NCI-H1417 (cell line): ENCODE results near the gene MGAT5B.

ENCODE experiments used
- DNase-seq, 3 experiments: peaks; one replicate each; lab custom pipeline; 2025; lab: John Stamatoyannopoulos, UW

Gene MGAT5B

DNA sequence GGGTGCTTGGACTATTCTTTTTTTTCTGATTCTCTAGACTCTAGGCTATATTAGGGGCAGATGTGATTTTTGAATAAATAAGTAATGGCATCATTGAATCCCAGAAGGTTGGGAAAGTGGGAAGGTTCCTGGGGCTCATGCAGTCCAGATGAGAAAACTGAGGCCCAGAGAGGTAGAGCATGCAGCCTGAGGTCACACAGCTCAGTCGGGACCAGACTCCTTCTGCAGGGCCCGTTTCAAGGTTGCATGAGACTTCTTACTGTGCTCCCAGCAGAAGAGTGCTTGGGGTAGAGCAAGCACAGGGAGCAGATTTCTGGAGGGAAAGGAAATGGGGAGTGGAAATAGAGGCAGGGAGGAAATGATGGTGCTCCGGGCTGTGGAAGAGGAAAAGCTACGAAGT lies 59.8 kb downstream of the MGAT5B start:
- no peak for DNase-seq

DNA sequence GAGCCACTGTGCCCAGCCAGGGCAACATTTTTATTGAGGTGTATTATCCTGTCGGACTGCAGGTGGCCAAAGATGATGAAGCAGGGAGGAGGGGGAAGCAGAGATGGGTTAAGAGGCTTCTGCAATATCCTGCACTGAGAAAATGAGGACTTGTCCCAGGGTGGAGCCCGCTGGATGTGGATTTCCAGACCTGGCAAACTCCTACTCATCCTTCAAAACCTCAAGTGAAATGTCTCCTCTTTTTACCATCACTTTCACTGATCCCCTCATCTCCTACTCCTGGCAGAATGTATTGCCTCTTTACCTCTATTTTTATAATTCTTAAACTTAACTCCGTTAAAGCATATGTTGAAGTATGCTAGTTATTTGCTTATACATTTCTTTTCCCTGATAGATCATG lies 60.9 kb downstream of the MGAT5B start:
- no peak for DNase-seq

DNA sequence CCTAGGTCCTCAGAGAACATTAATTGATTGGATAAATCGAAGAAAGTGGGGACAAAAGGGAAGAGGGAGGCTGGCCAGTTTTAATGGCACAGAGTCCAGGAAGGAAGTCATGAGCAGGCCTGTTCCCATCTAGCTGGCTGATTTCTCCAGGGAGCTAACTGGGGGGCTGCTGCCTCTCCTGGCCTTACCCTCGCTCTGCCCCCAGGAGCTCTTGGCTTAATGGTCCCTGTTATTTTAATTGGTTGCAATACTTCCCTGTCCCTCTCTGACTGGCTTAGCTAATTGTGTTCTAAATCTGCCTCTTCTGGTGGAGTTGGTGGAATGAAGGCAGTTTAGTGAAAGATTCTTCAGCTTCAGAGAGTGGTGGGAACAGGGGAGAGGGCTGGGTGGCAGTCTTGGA lies 61.4 kb downstream of the MGAT5B start:
- DNase-seq = no peak

DNA sequence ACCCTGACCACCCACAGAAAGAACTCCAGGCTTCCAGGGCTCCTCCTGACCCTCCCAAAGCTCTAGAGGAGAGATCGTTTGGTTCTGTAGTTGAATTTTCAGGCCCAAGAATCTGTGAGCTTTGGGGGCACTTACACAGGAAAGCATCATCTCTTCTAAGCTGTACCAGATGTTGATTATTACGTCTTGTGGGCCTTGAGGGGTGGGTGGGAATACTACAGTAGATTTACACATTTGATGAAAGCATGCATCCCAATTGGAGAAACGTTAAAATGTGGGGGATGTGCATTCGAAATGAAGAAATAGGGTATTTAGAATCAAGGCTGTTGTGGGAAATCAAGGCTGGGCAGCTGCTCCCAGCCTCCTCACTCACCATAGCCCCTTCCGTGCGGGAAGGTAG lies 61.9 kb downstream of the MGAT5B start:
- no peak for DNase-seq

DNA sequence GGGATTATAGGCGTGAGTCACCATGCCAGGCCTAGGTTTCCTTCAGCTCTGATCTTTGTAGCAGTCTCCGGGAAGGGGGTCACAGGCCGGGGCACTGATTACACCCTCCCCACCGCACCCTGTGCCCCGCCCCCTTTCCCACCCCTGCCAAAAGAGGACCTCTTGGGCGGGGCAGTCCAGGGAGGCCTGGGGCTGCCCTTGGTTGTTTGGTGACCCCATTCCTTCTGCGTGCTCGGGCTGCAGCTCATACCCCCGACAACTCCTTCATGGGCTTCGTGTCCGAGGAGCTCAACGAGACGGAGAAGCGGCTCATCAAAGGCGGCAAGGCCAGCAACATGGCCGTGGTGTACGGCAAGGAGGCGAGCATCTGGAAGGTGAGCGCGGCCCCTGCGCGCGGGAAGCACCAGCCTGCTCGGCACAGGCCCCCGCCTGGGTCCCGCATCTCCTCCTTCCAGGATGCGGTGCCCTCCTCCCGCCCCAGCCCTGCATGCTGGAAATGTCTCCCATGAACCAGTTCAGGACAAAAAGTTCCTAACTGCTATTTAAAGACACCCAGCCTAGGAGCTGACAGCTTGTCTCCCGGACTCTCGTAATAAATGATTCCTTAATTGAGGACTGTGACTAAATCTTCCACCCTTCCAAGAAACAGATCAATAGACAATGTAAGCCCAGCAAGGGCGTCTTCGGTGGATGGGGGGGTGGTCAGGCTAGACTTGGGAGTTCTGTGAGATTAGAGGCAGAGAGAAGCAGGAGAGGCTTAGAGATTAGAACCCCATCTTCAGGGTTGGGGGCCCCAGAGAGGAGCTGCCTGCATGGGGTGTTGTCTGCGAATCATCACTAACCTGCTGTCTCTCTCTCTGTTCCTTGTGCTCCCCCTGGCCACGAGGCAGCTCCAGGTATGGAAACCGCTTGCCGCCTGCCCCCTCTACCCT lies 64.5 kb downstream of the MGAT5B start:
- DNase-seq = no peak

DNA sequence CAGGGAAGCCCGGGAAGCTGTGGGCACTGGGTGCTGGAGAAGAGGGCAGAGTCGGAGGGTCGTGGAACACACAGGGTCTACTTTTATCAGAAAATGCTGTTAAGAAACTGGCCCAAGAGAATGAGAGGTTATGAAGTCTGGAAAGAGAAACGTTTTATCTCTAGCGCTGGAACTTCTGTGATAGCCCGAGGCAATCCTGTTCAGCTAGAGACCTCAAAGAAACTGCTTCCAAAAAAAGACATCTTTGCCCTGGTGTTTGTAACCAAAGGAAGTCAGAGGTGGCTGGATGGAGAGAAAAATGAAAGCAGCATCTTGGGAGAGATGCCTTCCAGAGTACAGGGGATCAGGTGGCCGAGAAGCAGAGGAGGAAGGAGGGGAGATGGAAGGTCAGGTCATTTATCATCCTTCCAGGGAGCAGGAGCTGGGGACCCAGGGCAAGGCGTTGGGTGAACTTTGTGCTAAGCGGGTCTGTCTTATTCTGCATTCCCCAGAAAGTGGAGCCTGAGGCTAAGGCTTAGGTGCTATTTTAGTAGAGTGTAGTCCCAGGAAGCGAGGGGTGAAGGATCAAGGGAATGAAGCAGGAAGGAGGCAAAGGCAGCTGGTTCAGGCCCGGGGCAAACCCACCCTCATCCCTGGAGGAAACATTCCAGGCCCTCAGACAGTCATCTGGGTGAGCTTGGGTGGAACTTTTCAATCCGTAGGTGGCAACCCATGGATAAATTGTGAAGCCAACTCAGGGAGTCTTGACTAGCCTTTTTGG lies 66.5 kb downstream of the MGAT5B start:
- DNase-seq = no peak

DNA sequence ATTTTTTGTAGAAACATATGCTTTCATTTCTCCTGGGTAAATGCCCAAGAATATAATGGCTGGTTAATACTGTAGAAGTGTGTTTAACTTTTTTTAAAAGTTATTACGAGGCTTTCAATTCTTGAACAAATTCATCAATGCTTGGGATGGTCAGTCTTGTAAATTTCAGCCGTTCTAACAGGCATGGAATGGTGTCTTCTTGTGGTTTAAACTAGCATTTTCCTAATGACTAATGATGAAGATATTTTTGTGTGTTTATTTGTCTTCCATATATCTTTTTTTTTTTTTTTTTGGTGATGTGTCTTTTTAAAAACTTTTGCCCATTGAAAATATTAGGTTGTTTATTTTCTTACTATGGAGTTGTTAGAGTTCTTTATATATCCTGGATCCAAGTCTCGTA lies 67.1 kb downstream of the MGAT5B start:
- DNase-seq = no peak

DNA sequence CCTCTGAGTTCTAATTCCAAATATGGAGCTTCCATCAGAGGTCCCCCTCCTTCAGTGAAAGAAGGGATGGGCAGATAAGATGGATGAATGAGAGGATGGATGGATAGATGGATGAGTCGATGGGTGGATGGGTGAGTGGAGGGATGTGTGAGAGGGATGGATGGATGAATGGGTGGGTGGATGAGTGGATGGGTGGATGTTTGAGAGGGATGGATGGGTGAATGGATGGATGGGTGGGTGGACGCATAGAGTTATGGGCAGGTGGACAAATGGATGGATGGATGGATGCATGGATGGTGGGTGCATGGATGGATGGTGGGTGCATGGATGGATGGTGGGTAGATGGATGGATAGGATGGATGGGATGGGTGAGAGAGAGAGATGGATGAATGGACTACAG lies 69.0 kb downstream of the MGAT5B start:
- DNase-seq = no peak

DNA sequence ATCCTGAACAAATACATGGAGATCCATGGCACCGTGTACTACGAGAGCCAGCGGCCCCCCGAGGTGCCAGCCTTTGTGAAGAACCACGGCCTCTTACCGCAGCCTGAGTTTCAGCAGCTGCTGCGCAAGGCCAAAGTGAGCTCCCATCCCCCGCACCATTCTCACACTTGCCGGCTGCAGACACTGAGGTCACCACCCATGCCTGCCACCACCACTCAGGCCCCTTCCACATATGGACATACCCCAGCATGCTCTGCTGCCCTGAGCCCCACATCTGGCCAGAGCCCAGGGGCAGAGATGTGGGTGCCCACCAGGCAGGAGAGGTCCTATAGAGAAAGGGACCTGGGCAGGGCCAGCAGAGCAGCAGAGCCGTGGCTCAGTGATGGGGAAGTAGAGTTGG lies 69.8 kb downstream of the MGAT5B start:
- DNase-seq = no peak

DNA sequence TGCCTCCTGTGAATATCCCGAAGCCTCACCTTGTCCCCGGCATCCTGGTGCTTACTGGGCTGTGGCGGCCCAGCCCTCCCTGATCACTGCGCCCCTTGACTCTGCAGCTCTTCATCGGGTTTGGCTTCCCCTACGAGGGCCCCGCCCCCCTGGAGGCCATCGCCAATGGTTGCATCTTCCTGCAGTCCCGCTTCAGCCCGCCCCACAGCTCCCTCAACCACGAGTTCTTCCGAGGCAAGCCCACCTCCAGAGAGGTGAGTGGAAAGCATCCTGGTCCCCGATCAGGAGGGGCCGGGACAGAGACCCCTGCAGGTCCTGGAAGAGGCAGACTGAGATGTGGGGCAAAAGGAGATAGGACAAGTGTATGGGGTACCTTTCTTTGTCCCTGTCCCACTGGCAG lies 72.1 kb downstream of the MGAT5B start:
- no peak for DNase-seq

DNA sequence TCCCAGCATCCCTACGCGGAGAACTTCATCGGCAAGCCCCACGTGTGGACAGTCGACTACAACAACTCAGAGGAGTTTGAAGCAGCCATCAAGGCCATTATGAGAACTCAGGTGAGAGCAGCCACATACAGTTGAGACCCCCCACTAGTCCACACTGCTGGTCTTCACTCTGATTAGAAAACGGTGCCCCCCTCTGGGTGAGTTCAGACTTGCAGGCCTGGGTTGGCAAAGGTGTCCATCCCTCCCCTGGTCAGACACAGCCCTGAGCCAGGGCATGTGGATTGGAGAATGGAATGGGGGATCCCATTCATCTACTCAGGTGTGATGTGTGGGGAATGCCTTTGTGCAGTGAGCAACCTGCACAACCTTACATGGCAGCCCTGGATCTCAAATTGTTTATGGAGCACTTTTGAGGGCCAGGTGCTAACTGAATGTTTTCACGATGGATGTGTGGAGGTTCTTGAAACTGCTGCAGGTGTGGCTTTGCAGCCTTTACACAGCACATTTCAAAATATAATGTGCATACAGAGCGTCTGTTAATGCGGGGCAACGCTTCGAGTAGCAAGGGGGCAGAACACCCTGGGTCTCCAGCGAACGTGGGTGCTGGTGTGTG lies 72.6 kb downstream of the MGAT5B start:
- DNase-seq = no peak

DNA sequence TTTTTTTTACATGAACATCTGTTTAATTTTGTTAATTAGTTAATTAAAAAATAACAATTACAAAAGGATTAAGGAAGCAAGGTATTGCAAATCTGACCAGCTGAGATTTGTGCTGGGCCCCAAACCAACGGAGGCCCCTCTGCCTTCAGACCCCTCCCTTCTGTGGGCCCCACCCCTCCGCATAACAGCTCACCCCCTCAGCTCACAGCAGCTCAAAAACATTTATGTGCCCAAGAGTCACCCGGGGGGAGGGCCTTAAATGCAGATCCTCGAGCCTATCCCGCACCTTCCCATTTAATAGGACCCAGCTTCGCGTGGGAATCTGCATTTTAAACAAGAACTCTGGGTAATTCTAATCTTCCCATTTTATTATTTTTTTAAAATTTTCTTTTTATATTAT lies 75.0 kb downstream of the MGAT5B start:
- peak in 1 of 3 experiments; percentile 56 for DNase-seq

DNA sequence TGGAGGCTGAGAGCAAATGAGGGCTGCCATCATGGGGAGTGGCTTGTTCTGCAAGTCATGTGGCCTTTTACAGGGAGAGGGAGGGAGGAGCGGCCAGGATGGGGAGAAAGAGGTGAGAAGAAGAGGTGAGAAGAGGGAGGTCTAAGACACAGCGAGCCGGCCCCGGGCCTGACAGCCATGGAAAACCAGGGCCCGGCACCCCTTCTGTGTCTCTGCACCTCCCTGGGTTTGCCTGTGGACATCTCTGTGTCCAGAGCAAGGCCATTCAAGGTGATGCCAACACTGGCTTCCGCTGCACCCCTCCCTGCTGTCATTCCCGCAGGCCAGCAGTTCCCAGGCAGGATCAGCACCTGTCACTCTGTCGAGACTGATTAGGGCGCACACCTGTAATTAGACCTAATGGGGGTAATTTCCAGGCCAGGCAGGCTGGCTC lies 75.6 kb downstream of the MGAT5B start:
- DNase-seq = peak in 2 of 3 experiments; percentile 95 to 98

DNA sequence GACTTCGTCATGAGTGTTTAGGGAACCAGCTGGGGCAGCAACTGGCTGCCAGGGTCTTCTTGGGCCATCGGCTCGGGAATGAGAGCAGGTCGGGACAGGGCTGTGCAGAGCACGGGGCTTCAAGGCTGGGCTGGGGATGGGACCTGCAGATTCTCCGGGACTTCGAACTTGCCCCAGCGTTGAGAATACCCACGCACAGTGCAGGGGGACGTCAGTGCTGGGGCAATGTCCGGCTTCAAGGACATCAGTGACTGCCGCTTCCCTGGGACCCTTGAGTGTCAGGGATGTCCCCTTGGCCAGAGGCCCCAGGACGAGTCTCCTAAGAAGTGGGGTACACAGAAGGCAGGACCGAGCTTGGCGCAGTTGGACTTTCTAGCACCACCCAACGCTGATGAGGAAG lies 76.3 kb downstream of the MGAT5B start:
- DNase-seq = no peak

DNA sequence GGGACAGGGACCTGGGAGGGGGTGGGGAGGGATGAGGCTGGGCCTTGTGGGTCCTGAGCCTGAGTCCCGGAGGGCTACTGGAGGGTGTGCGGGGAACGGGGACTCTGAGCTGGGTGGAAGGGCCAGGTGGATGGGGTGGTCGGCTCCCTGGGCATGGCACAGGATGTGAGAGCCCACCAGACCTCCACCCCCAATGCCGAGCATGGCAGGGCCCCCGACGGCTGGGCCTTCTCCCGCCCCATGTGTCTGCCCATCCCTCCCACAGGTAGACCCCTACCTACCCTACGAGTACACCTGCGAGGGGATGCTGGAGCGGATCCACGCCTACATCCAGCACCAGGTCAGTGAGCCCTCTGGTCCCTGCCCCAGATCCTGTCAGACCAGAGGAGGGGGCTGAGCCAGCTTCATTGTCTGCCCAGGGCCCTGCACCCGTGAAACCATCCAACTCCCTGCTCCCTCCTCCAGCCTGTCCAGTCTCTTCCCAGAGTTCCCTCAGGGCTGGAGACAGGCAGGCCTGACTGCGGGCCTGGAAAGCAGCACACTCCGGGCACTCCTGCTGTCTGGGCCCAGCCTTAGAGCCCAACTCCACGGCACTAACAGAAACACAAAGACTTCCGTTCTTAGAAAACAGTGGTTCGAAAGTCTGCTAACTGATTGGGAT lies 78.0 kb downstream of the MGAT5B start:
- DNase-seq = no peak

DNA sequence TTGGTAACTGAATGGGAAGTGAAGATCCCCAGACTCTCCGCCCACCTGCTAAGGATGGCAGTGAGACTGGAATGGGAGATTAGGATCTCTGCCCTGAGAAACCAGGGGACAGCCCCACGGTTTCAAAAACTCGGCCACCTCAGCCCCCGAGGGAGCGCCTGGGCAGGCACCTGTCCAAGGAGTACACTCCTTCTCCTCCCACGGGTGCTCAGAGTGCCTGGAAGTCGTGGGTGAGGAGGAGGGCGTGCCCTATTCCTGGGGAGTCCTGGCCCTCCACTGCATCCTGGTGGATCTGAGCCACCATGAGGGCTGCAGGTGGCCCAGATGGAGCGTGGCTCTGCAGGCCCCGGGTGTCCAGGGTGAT lies 78.5 kb downstream of the MGAT5B start:
- DNase-seq = no peak

DNA sequence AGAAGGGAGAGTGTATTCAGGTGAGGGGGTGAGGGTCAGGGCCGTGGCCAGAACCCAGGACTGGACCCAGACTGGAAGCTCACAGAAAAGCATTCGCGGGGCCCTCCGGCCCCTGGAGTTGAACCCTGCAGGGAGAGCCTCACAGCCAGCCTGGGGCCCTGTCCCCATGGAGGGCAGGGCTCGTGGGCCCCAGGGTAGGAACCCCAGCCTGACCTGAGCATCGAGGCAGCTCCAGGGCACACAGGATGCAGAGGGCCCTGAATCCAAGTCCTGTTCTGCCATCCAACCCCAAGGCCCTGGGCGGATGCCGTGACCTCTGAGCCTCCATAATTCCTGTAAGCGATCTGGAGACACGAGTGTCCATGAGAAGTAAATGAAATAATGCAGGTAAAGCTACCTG lies 79.1 kb downstream of the MGAT5B start:
- DNase-seq = no peak

DNA sequence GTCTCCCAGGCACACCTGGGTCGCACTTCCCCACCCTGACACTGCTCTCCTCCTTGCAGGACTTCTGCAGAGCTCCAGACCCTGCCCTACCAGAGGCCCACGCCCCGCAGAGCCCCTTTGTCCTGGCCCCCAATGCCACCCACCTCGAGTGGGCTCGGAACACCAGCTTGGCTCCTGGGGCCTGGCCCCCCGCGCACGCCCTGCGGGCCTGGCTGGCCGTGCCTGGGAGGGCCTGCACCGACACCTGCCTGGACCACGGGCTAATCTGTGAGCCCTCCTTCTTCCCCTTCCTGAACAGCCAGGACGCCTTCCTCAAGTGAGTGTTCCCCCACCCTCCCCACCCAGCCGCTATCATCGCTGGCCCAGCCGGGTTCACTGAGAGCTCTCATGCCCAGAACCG lies 79.6 kb downstream of the MGAT5B start:
- no peak for DNase-seq

DNA sequence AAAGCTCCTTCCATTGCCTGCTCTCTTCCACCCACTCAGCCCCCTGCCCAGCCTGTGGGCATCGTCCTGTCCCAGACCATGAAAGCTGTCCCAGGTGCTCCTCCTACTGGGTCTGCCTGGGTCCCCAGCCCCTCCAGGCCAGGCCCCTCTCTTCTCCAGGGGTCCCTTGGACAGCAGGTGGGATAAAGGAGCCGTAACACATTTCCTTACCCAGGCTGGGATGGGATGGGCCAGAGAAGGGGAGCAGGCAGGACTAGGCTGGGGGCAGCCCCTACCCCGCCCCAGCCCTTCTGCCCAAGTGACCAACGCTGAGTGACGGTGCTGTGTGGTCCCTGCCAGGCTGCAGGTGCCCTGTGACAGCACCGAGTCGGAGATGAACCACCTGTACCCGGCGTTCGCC lies 80.1 kb downstream of the MGAT5B start:
- DNase-seq = no peak

DNA sequence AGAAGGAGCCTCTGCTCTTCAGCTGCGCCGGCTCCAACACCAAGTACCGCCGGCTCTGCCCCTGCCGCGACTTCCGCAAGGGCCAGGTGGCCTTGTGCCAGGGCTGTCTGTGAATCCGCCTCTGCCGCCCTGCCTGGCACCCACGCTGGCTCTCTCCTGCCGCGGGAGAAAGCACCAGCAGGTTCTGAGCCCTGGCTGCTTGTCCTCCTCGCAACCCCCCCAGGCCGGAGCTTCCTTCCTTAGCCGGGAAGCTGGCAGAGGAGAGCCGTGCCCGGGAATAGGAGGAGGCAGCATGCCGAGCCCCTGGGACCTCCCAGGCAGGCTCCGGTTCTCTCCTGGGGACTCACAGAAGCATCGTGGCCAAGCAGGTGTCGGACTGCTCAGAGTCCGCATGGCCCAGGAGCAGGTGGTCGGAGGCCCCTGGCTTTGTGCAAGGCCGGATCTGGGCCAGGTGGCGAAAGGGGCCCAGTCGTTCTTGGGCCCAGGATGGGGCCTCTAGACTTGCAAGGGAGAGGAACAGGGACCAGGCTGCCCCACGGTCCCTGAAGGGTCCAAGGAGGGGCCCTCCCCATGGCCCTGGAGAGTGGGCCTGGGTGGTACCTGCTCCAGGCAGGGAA lies 80.6 kb downstream of the MGAT5B start:
- DNase-seq = no peak

DNA sequence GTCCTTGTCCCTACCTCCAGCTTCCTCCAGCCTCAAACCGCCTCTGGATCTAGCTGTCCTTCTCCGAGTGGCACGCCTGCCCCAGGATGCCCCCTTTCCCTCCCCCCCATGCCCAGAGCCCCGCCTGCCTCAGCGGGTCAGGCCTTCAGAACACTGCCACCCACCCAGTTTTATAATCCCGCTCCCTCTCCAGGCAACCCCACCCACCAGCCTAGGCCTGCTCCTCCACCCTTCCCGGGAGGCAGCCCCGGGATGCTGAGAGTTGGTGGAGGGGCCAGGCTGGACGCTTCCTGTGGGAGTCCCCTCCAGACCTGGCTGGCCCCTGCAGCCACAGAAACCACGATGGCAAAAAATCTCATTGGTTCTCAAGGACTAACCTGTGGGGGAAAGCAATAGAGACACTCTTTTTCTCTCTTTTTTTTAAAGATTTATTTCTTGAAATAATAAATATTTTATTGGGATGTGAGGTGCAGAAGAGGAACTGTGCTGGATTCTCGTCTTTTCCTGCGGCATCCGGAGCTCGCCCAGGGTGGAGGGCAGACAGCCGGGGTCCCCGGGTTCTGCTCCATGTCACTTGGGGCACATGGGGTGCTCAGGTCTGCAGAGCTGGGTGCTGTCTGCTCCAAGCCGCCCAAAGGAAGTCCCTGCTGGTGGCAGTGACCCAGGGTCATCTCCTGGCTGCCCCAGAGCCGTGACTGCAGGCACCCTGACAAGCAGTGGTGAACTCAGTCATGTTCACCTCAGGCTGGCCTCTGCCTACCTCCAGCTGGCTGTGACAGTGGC lies 81.9 kb downstream of the MGAT5B start:
- no peak for DNase-seq
